Adrenal gland (tissue), 12 donors: ENCODE results near the gene FAM43A. TPM values are rescaled to one million over a fixed set of nuclear protein-coding genes. Genes with fewer than 3 reads are reported as not detected.

Source experiments
- DNase-seq, 7 donors: peaks; one replicate each; pipeline ENCODE4 v3.0.0-alpha.2; 2019 to 2020
- H3K27ac ChIP-seq, 5 donors: fragments of 200-600 bp; sonication (generic) in 4 of 5; 1 replicate in 3 of 5; 2 replicates in 2 of 5; pipeline versions ENCODE4 v1.5.1 to v1.8.0; 2016 to 2020; ENCODE audit warnings: mild to moderate bottlenecking in 1 of 5
- H3K27me3 ChIP-seq: fragments of 200-600 bp; 2 replicates; pipeline ENCODE4 v1.8.0; 2021
- H3K36me3 ChIP-seq, 2 donors: fragments of 200-600 bp; replicated peaks in 1 of 2; 1 replicate in 1 of 2; 2 replicates in 1 of 2; pipeline versions ENCODE4 v1.5.1 to v1.8.0; 2018 to 2022
- H3K4me1 ChIP-seq, 2 donors: fragments of 200-600 bp; replicated peaks in 1 of 2; 1 replicate in 1 of 2; 2 replicates in 1 of 2; pipeline versions ENCODE4 v1.5.1 to v1.8.0; 2018 to 2021
- H3K4me3 ChIP-seq, 4 donors: fragments of 200-600 bp; sonication (generic) in 3 of 4; one replicate each; pipeline ENCODE4 v1.5.1; 2016 to 2018
- H3K9me3 ChIP-seq, 3 donors: fragments of 200-600 bp; sonication (generic) in 1 of 3; replicated peaks in 1 of 3; 1 replicate in 2 of 3; 2 replicates in 1 of 3; pipeline versions ENCODE4 v1.5.1 to v1.8.0; 2016 to 2021
- POLR2A ChIP-seq, 2 donors: fragments of 450-650 bp; IDR thresholded peaks; one replicate each; pipeline ENCODE4 v1.6.1; 2017; ENCODE audit warnings: antibody characterized with exemption in 2 of 2, mild to moderate bottlenecking in 2 of 2, moderate library complexity in 1 of 2
- WGBS, 4 donors: extraction: QIAGEN DNeasy Blood & Tissue Kit in 2 of 4; methylation state at CpG; one replicate each; pipeline versions ENCODE4 v1.1.5 to v1.1.7; 2013 to 2017; 5-methylcytosine and 5-hydroxymethylcytosine counted together
- intact Hi-C, 2 donors: fragments of 100-400 bp; cut with DNase I; formaldehyde crosslinking; loops; one replicate each; pipeline versions ENCODE4 v1.14.1 to v1.15.0; 2022 to 2023
- polyA plus RNA-seq, 3 donors: library from polyadenylated mRNA; stranded (reverse); fragments of 200-250 nt in 2 of 3; fragments of 350-450 nt in 1 of 3; fragmentation: Illumina TruSeq in 1 of 3; extraction: RNeasy Lipid Tissue Mini Kit (QIAGEN cat#74804) in 1 of 3; gene quantifications; one replicate each; pipeline ENCODE4 v1.2.3, GENCODE V29; 2013 to 2014
- total RNA-seq, 9 donors: library from RNA; depleted of rRNA in 4 of 9; stranded (reverse); fragments of >200 nt in 4 of 9; fragments of 120-200 nt in 1 of 9; fragmentation: NEBNext Ultra II Directional in 1 of 9; extraction: Animal tissue kit (Norgen Biotek cat#: 25700) in 1 of 9; gene quantifications; one replicate each; pipeline versions ENCODE4 v1.1.0 to v1.2.4, GENCODE V29; 2013 to 2023
- TF ChIP-seq, protein P1 (sequence below), 6 experiments: fragments of 450-650 bp in 4 of 6; fragments of 200-600 bp in 2 of 6; sonication (generic) in 1 of 6; IDR thresholded peaks; 1 replicate in 5 of 6; 2 replicates in 1 of 6; pipeline versions ENCODE4 v1.5.1 to v1.8.0; 2016 to 2021; ENCODE audit warnings: antibody characterized with exemption in 6 of 6, mild to moderate bottlenecking in 2 of 6, moderate library complexity in 1 of 6
- donor health status: healthy with polysubstance abuse.
- donor health status: Bipolar disorder and iron deficiency.
- donor health status: DM: yes; HTN: yes; CAD: no.
- donor health status: DM: no; HTN: no; CAD: no.
- donor health status: DM: no; HTN: no; CAD: no.
- donor health status: DM: yes; HTN: yes; CAD: no.

The FAM43A gene
- total and polyA plus RNA-seq, 12 donors = 0.99 to 18.7 (median 7.3) TPM

- no peak for TF ChIP-seq POLR2A (IDR thresholded peaks at IDR 0.05)
- TF ChIP-seq, protein P1, sequence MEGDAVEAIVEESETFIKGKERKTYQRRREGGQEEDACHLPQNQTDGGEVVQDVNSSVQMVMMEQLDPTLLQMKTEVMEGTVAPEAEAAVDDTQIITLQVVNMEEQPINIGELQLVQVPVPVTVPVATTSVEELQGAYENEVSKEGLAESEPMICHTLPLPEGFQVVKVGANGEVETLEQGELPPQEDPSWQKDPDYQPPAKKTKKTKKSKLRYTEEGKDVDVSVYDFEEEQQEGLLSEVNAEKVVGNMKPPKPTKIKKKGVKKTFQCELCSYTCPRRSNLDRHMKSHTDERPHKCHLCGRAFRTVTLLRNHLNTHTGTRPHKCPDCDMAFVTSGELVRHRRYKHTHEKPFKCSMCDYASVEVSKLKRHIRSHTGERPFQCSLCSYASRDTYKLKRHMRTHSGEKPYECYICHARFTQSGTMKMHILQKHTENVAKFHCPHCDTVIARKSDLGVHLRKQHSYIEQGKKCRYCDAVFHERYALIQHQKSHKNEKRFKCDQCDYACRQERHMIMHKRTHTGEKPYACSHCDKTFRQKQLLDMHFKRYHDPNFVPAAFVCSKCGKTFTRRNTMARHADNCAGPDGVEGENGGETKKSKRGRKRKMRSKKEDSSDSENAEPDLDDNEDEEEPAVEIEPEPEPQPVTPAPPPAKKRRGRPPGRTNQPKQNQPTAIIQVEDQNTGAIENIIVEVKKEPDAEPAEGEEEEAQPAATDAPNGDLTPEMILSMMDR (IDR thresholded peaks at IDR 0.05) = no peak
Measured at GRCh38 chr3:194661374-194661773, 24.3 kb upstream of the FAM43A start.

GRCh38 chr3:194661946-194662345, 23.7 kb upstream of the FAM43A start:
- DNase-seq = no peak
- Histone ChIP-seq H3K27me3 (no peaks in the 10 kb centered on the region), H3K27ac (no peak overlapping the region), H3K4me3 (no peak overlapping the region), H3K36me3 (peaks cover 0 to 54% of the 10 kb centered on the region in 2 donors), H3K9me3 (no peaks in the 10 kb centered on the region), H3K4me1 (peaks cover 0 to 4% of the 10 kb centered on the region in 2 donors)
- TF ChIP-seq, protein P1 (IDR thresholded peaks at IDR 0.05) = no peak
- TF ChIP-seq POLR2A (IDR thresholded peaks at IDR 0.05) = no peak
- 69 to 85% (median 75%) methylated on average over 5 to 6 of the region's 6 CpGs for WGBS, 4 donors
- intact Hi-C loops = no loop called here

More at GRCh38 chr3:194661374-194661773, 24.3 kb upstream of the FAM43A start:
- intact Hi-C loops = no loop called here
- no peak overlapping the region for H3K27ac ChIP-seq
- H3K4me3 ChIP-seq = no peak overlapping the region
- H3K36me3 ChIP-seq = peaks cover 0 to 50% of the 10 kb centered on the region in 2 donors
- no peaks in the 10 kb centered on the region for H3K9me3 ChIP-seq
- no peaks in the 10 kb centered on the region for H3K27me3 ChIP-seq
- peaks cover 0 to 4% of the 10 kb centered on the region in 2 donors for H3K4me1 ChIP-seq
- DNase-seq = peak in 1 of 7 donors; percentile 20
- 34 to 59% (median 46%) methylated on average over 3 of the region's 3 CpGs for WGBS, 4 donors

- no peak overlapping the region for H3K27ac ChIP-seq
- peaks cover 0 to 4% of the 10 kb centered on the region in 2 donors for H3K4me1 ChIP-seq
- no peaks in the 10 kb centered on the region for H3K27me3 ChIP-seq
- TF ChIP-seq POLR2A (IDR thresholded peaks at IDR 0.05) = no peak
- TF ChIP-seq, protein P1 (IDR thresholded peaks at IDR 0.05) = no peak
- H3K36me3 ChIP-seq = peaks cover 0 to 30% of the 10 kb centered on the region in 2 donors
- WGBS, 4 donors = 82 to 92% (median 88%) methylated on average over 7 of the region's 7 CpGs
- intact Hi-C loops = no loop called here
- H3K9me3 ChIP-seq = no peaks in the 10 kb centered on the region
- H3K4me3 ChIP-seq = no peak overlapping the region
- DNase-seq = no peak
Measured at GRCh38 chr3:194664857-194665256, 20.8 kb upstream of the FAM43A start.

- 69 to 81% (median 74%) methylated on average over 7 of the region's 7 CpGs for WGBS, 4 donors
- Histone ChIP-seq H3K9me3 (no peaks in the 10 kb centered on the region), H3K27ac (no peak overlapping the region), H3K27me3 (no peaks in the 10 kb centered on the region), H3K4me1 (peaks cover 3 to 14% of the 10 kb centered on the region in 2 donors), H3K4me3 (no peak overlapping the region), H3K36me3 (peaks cover 0 to 24% of the 10 kb centered on the region in 2 donors)
- intact Hi-C loops = no loop called here
- TF ChIP-seq, protein P1 (IDR thresholded peaks at IDR 0.05) = no peak
- TF ChIP-seq POLR2A (IDR thresholded peaks at IDR 0.05) = no peak
- no peak for DNase-seq
Measured at GRCh38 chr3:194667363-194667762, 18.3 kb upstream of the FAM43A start.
